A172 (cell line): ENCODE measurements around the gene BOD1. TPM values are rescaled to one million over a fixed set of nuclear protein-coding genes. Genes with fewer than 3 reads are reported as not detected.

ENCODE experiments used
- DNase-seq: peaks from one replicate; pipeline ENCODE4 v3.0.0-alpha.2; 2015; ENCODE audit warnings: low spot score
- total RNA-seq: library from RNA; depleted of rRNA; stranded (reverse); fragments of >200 nt; shearing (Covaris generic); gene quantifications from 2 replicates; pipeline ENCODE4 v1.2.3, GENCODE V29; 2014

BOD1 gene
- total RNA-seq, 1 experiment from 2014 or later = 83.8 TPM

- DNase-seq = no peak
Measured at GRCh38 chr5:173640156-173640804, 23.8 kb upstream of the BOD1 start.

GRCh38 chr5:173638126-173639040 lies 21.9 kb upstream of the BOD1 start:
- DNase-seq = no peak

GRCh38 chr5:173637340-173637739 lies 20.9 kb upstream of the BOD1 start:
- DNase-seq = no peak

GRCh38 chr5:173634465-173634983 lies 18.1 kb upstream of the BOD1 start:
- DNase-seq = no peak

- no peak for DNase-seq
Measured at GRCh38 chr5:173633304-173633703, 16.9 kb upstream of the BOD1 start.

- DNase-seq = no peak
Measured at GRCh38 chr5:173631478-173631877, 15.0 kb upstream of the BOD1 start.

- no peak for DNase-seq
Measured at GRCh38 chr5:173630724-173631365, 14.4 kb upstream of the BOD1 start.

GRCh38 chr5:173629628-173630027 lies 13.2 kb upstream of the BOD1 start:
- DNase-seq = no peak

- no peak for DNase-seq
Measured at GRCh38 chr5:173628501-173628900, 12.1 kb upstream of the BOD1 start.

GRCh38 chr5:173627860-173628392 lies 11.5 kb upstream of the BOD1 start:
- DNase-seq = no peak

GRCh38 chr5:173627271-173627670 lies 10.8 kb upstream of the BOD1 start:
- no peak for DNase-seq

- DNase-seq = no peak
Measured at GRCh38 chr5:173626505-173626820, 10.0 kb upstream of the BOD1 start.

GRCh38 chr5:173625673-173626504 lies 9.4 kb upstream of the BOD1 start:
- no peak for DNase-seq

- DNase-seq = no peak
Measured at GRCh38 chr5:173625261-173625660, 8.8 kb upstream of the BOD1 start.

- no peak for DNase-seq
Measured at GRCh38 chr5:173624282-173624681, 7.8 kb upstream of the BOD1 start.

- DNase-seq = no peak
Measured at GRCh38 chr5:173623789-173624188, 7.3 kb upstream of the BOD1 start.

GRCh38 chr5:173623296-173623771 lies 6.9 kb upstream of the BOD1 start:
- no peak for DNase-seq

- DNase-seq = no peak
Measured at GRCh38 chr5:173622183-173623047, 6.0 kb upstream of the BOD1 start.

- no peak for DNase-seq
Measured at GRCh38 chr5:173620784-173621183, 4.3 kb upstream of the BOD1 start.

- DNase-seq = peak; percentile 57
Measured at GRCh38 chr5:173618927-173619519, 2.6 kb upstream of the BOD1 start.
